Measurements from ENCODE around the gene OR9Q1.

Gene OR9Q1

DNA sequence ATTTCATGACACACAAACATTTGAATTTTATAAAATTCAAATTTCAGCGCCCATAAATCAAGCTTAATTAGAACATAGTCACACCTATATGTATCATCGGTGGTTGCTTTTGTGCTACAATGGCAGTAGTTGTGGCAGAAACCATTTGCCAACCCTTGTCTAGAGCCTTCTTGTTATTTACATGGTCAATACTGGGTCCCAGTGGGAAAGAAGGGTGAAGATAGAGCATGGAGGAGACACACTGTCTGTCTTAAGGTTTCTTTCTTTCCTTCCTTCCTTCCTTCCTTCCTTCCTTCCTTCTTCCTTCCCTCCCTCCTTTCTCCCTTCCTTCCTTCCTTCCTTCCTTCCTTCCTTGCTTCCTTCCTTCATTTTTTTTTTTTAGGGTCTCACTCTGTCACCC, 10.8 kb downstream of the OR9Q1 start:
- no peak for DNase-seq

DNA sequence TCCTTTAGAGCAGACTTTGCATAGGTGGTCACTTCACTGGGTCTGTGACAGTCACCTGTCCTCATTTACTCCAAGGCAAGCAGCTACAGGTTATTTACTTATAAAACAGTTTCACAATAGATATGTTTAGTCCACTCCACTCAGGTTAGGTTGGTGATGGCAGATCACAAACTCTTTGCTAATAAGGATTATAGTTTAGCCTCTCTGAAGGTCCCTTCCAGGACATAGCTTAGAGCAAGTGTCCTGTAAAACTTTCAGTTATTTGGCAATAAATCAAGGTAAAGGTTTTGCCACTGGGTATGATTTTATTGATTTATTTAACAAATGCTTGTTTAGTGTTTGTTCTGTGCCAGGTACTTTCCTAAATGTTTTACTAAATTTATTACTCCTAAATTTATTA, 15.9 kb downstream of the OR9Q1 start:
- no peak for DNase-seq

GRCh38 chr11:58043379-58043778, 19.7 kb downstream of the OR9Q1 start:
- DNase-seq: no peak

DNA sequence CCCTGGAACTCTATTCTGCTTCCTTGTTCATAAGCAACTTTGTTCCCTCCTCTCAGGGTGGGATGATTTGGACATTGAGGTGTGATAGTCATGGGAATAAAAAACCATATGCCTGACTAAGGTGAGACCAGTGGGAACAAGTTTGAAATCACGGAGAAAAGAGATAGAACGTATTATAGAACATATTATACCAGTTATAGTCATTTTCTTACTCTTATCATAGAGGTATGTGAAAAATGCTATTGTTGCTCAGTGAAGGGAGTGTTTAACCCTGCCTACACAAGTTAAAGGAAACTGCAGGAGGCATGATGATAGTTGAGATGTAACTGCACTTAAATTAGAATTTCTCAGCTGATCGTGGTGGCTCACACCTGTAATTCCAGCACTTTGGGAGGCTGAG, 22.6 kb downstream of the OR9Q1 start:
- DNase-seq: no peak

DNA sequence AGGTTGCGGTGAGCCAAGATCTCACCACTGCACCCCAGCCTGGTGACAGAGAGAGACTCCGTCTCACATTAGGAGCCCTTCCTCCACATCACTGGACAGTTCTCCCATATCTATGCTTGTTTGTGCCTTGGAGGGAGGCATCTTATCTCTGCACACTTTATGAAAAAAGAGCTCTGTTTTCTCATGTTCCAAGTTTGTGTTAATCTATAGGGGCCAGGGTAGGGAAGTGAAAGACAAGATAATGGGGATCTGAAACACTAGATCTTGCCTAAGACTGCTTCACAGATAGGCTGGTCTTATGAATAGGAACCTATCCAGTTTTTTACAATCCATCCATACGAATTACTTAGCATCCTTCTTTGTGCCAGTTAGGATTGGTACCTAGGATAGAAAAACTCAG, 24.1 kb downstream of the OR9Q1 start:
- no peak for DNase-seq

DNA sequence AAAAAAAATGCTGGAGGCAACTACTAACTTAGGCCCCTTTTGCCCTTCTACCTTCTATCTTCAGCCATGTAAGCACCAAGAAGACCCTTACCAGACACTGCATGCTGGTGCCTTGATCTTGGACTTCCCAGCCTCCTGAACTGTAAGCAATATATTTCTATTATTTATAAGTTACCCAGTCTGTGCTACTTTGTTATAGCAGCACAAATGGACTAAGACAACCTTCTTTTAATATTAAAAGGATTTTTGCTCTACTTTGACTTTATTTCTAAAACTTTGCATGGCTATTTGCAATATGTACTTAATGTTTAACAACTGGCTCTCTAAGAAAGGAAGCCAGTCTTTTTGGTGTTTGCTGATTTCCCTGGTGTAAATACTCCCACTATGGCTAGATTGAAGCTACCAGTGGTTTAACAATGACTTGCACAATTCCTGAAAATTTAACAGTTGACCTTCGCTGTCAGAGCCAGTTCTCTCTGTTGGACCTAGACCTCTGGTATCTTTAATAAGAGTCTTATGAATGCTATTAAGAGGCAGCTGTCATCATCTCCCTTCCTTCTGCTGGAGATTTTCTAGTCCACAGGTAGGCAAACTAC, 32.2 kb downstream of the OR9Q1 start:
- no peak for DNase-seq

GRCh38 chr11:58057481-58057880, 33.8 kb downstream of the OR9Q1 start:
- DNase-seq: no peak

- no peak for DNase-seq
Measured at GRCh38 chr11:58058276-58059006, 34.8 kb downstream of the OR9Q1 start.

DNA sequence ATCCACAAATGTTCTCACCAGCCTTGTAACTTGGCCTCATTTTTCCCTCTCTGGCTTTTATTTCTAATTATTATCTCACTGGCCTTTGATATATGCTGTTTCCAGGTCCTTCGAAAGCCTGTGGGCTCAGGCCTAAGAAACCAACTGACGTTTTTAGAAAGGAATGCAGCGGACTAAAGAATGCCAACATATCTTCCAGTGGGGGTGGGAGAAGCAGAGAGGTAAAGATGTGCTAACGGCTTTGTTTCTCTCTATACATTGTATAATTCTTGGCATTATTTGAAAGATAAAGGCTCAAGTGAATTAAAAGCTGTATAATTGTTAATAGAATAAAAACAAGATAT, 35.3 kb downstream of the OR9Q1 start:
- DNase-seq: no peak

- no peak for DNase-seq
Measured at GRCh38 chr11:58060535-58060934, 36.9 kb downstream of the OR9Q1 start.

- DNase-seq: no peak
Measured at GRCh38 chr11:58060939-58061672, 37.4 kb downstream of the OR9Q1 start.

- no peak for DNase-seq
Measured at GRCh38 chr11:58061813-58062212, 38.1 kb downstream of the OR9Q1 start.

DNA sequence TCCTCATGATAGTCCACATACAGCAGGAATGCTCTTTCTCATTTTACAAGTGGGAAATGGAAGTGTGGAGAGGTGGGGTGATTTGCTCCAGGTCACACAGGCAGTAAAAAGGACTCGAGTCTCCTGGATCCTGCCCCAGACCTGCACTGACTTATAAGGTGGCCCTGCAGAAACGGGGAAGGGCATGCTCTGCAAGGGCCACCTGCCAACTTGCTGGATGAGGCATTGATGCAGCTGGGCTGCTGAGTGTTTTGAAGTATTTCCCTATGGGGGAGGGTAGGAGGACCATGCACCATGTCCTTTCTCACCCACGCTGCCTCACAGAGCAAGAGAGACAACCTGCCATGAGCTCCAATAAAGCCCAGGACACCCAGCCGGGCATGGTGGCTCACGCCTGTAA, 44.0 kb downstream of the OR9Q1 start:
- DNase-seq: no peak

DNA sequence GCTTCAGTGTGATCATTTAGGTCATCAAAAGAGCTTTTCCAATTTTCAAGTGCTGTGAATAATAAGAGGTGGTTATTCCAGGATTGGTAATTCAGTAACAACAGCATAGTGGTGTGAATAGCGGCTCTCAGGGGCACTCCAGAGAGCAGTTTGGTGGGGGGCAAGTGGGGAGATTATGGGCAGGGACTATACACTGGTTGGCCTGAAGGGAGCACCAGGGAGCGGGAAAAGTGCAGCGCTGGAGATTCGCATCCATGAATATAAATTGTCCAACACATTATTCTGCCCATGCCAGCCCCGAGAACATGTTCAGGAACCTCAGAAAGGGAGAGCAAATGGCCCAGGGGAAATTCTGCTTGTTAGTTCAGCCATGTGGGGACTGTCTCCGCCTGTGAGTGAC, 45.0 kb downstream of the OR9Q1 start:
- no peak for DNase-seq

- no peak for DNase-seq
Measured at GRCh38 chr11:58070585-58070984, 46.9 kb downstream of the OR9Q1 start.

DNA sequence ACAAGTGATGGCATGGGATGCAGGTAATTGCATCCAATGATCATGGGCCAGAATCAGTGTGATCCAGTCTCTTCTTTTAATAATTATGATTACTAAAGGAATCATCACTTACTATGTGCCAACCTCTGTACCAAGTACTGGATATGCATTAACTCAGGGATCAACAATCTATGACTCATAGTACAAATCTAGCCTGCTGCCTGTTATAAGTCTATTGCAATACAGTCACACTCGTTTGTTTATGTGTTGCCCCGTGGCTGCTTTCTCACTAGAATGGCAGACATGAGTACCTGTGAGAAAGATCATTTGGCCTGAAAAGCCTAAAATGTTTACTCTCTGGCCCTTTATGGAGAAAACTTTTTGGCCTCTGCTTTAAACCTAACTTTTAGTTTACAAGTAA, 52.1 kb downstream of the OR9Q1 start:
- DNase-seq: no peak

- no peak for DNase-seq
Measured at GRCh38 chr11:58086528-58086927, 62.8 kb downstream of the OR9Q1 start.

DNA sequence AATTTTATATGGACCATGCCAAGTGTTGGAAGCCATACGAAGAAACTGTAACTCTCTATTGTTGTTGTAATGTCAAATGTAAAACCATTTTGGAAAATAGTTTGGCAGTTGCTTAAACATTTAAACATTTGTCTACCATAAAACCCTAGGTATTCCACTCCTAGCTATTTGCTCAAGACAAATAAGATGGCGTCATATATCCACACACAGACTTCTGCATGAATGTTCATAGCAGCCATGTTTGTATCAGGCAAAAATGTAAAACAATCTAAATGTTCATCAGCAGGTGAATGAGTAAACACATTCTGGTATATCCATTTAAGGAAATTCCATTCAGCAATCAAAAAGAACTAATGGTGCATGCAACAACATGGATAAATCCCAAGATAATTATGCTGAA, 73.8 kb downstream of the OR9Q1 start:
- DNase-seq: no peak

DNA sequence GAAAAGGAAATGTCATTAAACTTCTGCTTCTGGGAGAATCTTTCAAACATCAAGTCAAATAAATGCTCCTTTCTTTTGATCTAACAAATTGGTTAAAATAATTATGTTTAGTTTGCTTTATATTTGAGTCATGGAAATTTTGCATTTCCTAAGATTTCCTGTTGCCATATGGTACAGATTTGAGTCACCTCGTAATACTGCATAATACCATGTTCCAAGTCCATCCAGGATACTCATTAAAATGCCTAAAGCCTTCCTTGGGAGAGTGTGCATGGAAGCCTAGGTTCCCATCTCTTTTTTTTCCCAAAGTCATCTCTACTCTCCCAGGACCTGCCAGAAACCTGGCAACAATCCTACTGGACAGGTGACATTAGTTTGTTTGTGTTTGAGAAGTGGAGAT, 97.4 kb downstream of the OR9Q1 start:
- no peak for DNase-seq

DNA sequence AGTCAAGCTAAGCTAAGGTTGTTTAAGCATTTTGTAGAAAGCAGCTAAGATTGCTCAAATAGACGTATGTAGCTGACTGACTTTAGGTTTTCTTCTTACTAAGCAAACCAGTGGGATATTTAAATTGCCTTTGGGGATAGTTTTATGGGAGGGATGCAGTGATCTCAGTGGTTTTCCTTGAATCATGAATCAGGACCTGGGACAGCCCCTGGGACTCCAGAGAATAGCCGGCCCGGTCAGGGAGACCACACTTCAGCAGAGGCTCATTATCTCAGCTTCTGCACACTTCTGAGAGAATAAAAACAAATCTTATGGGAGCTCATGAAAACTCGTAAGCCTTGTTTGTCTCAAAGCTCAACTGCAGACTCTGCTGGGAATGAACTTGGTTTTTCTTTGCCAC, 101.8 kb downstream of the OR9Q1 start, which contains the start of gene OR9I1:
TSS of gene OR9I1 (minus strand) at position 62 of the 400 bp plus-strand sequence. CDS start 6,086 bp downstream, outside the sequence.
- no peak for DNase-seq

GRCh38 chr11:58127350-58127749, 103.7 kb downstream of the OR9Q1 start:
- DNase-seq: no peak

DNA sequence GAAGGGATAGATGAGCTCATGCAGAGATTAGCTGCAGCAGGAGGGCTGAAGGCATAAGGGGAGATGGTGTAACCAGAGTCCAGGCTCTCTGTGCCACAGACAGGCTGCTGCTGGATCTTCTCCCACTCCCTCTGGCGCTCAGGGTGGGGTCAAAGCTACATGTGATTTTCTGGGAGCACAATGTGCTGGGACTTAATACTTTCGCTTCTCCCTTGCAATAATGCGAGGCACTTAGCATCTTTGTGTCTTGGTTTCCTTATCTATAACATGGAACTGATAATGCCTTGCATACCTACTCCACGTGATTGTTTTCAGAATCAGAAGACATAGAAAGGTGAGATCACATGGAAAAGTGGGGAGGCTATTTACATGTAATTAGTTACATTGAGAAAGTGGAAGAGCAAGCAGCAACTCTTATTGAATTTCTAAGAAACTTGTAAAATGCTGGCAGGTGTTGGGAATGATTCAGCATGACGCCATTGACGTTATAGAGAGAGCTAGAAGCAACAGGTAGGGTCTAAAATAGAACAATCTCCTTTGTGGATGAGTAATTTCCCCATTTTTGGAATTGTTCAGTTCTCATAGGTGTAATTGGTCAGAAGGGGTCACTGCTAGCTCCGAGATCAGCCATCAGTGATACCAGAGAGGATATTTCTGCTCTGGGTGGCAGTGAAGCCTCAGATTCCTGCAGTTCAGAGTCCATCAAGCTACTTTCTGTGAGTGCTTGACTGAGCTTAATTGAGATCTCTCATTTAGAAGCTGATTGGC, 109.8 kb downstream of the OR9Q1 start:
- no peak for DNase-seq

- DNase-seq: no peak
Measured at GRCh38 chr11:58134151-58134550, 110.5 kb downstream of the OR9Q1 start.
